PC-9 (cell line): ENCODE measurements around the gene IGF2R. TPM values are rescaled to one million over a fixed set of nuclear protein-coding genes. Genes with fewer than 3 reads are reported as not detected.

ENCODE experiments used
- BruUV-seq: library from RNA; stranded (reverse); fragments of 400-500 nt; replicated peaks from 2 replicates; lab custom pipeline; 2021; lab: Mats Ljungman, UMichigan
- CTCF ChIA-PET: fragments of 300-600 bp; sonication (Branson Sonifier 250); formaldehyde crosslinking; loops from one replicate; lab custom pipeline; 2022; ENCODE audit warnings: antibody characterized with exemption; lab: Charles Lee
- POLR2A ChIA-PET: fragments of 300-600 bp; sonication (Branson Sonifier 250); formaldehyde crosslinking; loops from one replicate; lab custom pipeline; 2022; ENCODE audit warnings: antibody characterized with exemption; ENCODE audit not compliant: unreplicated experiment; lab: Charles Lee
- DNase-seq, 2 experiments: peaks; one replicate each; pipeline versions ENCODE4 v3.0.0 to v3.0.0-alpha.2; 2015 to 2022; ENCODE audit warnings: mixed read lengths in 1 of 2
- H2AFZ ChIP-seq: fragments of 200-600 bp; sonication (generic); 2 replicates; pipeline ENCODE4 v1.8.1; 2017; ENCODE audit warnings: antibody characterized with exemption
- H3F3A ChIP-seq: fragments of 200-600 bp; sonication (generic); 2 replicates; pipeline ENCODE4 v1.8.1; 2017; ENCODE audit warnings: antibody characterized with exemption, mild to moderate bottlenecking, low read depth; ENCODE audit not compliant: insufficient read depth
- H3K27ac ChIP-seq: fragments of 200-600 bp; sonication (generic); 2 replicates; pipeline ENCODE4 v1.6.1; 2016; ENCODE audit warnings: mixed run types
- H3K27me3 ChIP-seq: fragments of 200-600 bp; sonication (generic); 2 replicates; pipeline ENCODE4 v1.6.1; 2016; ENCODE audit warnings: low read depth, mixed run types; ENCODE audit not compliant: insufficient read depth
- H3K36me3 ChIP-seq: fragments of 200-600 bp; sonication (generic); 2 replicates; pipeline ENCODE4 v1.6.1; 2016; ENCODE audit warnings: low read depth, mixed run types
- H3K4me1 ChIP-seq: fragments of 200-600 bp; sonication (generic); replicated peaks from 2 replicates; pipeline ENCODE4 v1.6.1; 2016; ENCODE audit warnings: mixed run types; ENCODE audit not compliant: insufficient read depth
- H3K4me2 ChIP-seq: fragments of 200-600 bp; sonication (generic); 2 replicates; pipeline ENCODE4 v1.6.1; 2017; ENCODE audit warnings: mixed run types
- H3K4me3 ChIP-seq: fragments of 200-600 bp; sonication (generic); 2 replicates; pipeline ENCODE4 v1.6.1; 2016; ENCODE audit warnings: mixed run types
- H3K79me2 ChIP-seq: fragments of 200-600 bp; sonication (generic); 2 replicates; pipeline ENCODE4 v1.6.1; 2017; ENCODE audit warnings: low read depth, mixed run types
- H3K9me2 ChIP-seq: fragments of 200-600 bp; sonication (generic); 2 replicates; pipeline ENCODE4 v1.8.1; 2017; ENCODE audit warnings: mild to moderate bottlenecking; ENCODE audit not compliant: insufficient read depth
- H3K9me3 ChIP-seq: fragments of 200-600 bp; sonication (generic); 2 replicates; pipeline ENCODE4 v1.8.1; 2016; ENCODE audit warnings: low read depth; ENCODE audit not compliant: insufficient read depth
- H4K20me1 ChIP-seq: fragments of 200-600 bp; sonication (generic); 2 replicates; pipeline ENCODE4 v1.8.1; 2017; ENCODE audit not compliant: insufficient read depth
- EZH2 ChIP-seq: fragments of 200-600 bp; sonication (generic); IDR thresholded peaks from 2 replicates; pipeline ENCODE4 v1.8.0; 2017; ENCODE audit warnings: antibody characterized with exemption, low read depth
- intact Hi-C: fragments of 100-400 bp; cut with micrococcal nuclease; formaldehyde crosslinking; loops from one replicate; pipeline ENCODE4 v1.10.0; 2022; ENCODE audit not compliant: unreplicated experiment
- total RNA-seq: library from RNA; stranded (reverse); gene quantifications from 2 replicates; pipeline ENCODE4 v1.2.3, GENCODE V29; 2021
- TF ChIP-seq, protein P1 (sequence below): fragments of 200-600 bp; sonication (generic); conservative IDR thresholded peaks from 2 replicates; pipeline ENCODE4 v1.6.1; 2017; ENCODE audit warnings: mixed run types, antibody characterized with exemption, mild to moderate bottlenecking, moderate library complexity

Gene IGF2R
- total RNA-seq, 1 experiment from 2014 or later = 53.1 TPM

DNA sequence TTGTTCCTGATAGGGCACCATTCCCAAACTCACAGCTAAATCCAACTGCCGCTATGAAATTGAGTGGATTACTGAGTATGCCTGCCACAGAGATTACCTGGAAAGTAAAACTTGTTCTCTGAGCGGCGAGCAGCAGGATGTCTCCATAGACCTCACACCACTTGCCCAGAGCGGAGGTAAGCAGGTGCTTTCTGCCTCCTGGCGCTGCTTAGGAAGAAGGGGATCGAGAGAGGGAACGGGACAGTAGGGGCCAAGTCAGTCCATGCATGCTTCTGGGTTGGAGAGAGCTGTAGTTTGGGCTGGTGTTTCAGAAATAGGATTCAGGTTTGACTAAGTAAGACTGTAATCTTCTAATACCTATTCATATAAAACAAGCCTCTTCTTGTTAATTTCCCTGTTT lies 63.7 kb downstream of the IGF2R start:
- no peak for TF ChIP-seq EZH2
- TF ChIP-seq, protein P1, sequence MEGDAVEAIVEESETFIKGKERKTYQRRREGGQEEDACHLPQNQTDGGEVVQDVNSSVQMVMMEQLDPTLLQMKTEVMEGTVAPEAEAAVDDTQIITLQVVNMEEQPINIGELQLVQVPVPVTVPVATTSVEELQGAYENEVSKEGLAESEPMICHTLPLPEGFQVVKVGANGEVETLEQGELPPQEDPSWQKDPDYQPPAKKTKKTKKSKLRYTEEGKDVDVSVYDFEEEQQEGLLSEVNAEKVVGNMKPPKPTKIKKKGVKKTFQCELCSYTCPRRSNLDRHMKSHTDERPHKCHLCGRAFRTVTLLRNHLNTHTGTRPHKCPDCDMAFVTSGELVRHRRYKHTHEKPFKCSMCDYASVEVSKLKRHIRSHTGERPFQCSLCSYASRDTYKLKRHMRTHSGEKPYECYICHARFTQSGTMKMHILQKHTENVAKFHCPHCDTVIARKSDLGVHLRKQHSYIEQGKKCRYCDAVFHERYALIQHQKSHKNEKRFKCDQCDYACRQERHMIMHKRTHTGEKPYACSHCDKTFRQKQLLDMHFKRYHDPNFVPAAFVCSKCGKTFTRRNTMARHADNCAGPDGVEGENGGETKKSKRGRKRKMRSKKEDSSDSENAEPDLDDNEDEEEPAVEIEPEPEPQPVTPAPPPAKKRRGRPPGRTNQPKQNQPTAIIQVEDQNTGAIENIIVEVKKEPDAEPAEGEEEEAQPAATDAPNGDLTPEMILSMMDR = no peak
- Histone ChIP-seq H3K4me3 (no peak overlapping the region), H3F3A (no peaks in the 10 kb centered on the region), H3K4me1 (no peaks in the 10 kb centered on the region), H2AFZ (no peak overlapping the region), H3K79me2 (no peaks in the 10 kb centered on the region), H3K27ac (no peak overlapping the region), H4K20me1 (no peaks in the 10 kb centered on the region), H3K9me3 (no peaks in the 10 kb centered on the region), H3K27me3 (no peaks in the 10 kb centered on the region), H3K36me3 (peaks cover 2% of the 10 kb centered on the region; the same call in 1 of the 2 replicates), H3K9me2 (no peaks in the 10 kb centered on the region), H3K4me2 (no peak overlapping the region)
- BruUV-seq = no TSS peak
- no peak for DNase-seq
- ChIA-PET POLR2A (no interaction called here), CTCF (no interaction called here)
- intact Hi-C loops = no loop called here

DNA sequence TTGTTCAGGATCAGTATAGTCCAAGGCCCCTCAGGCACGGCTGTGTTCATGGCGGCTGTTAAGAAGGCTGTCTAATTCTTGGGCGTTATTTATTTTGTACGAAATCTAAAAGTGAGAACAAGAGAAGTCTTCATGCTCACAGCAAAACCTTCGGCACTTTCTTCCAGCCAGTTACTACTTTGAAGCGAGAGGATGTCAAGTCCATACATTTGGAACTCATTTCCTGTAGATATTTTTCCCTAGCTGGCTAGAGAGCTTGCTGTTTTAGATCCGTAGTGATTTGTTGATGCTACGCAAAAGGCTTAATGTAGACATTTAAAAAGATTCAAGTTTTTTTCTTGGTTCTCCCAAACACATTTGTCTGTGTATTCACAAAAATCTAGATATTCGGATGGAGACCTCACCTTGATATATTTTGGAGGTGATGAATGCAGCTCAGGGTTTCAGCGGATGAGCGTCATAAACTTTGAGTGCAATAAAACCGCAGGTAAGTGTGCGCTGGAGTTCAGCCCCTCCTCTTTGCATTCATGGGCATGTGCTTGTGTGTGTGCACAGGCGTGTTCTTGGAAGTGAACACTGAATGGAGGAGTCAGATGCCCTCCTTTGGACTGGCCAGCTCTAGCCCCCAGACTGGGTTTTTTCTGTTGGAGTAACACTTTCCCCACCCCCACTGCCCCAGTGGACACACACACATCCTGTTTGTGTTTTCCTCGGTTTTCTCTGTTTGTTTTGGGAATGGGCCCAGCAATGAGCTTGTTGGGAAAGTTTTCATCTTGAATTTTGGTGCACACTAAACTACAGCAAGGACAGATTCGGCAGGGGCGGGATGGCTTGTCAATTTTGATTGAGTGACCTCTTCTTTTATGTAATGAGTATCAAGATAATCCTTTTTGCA lies 65.4 kb downstream of the IGF2R start:
- Histone ChIP-seq H2AFZ (no peak overlapping the region), H4K20me1 (no peaks in the 10 kb centered on the region), H3K27ac (no peak overlapping the region), H3K9me3 (no peaks in the 10 kb centered on the region), H3K36me3 (no peaks in the 10 kb centered on the region), H3K9me2 (no peaks in the 10 kb centered on the region), H3K4me3 (no peak overlapping the region), H3K4me1 (no peaks in the 10 kb centered on the region), H3K4me2 (no peak overlapping the region), H3F3A (no peaks in the 10 kb centered on the region), H3K27me3 (no peaks in the 10 kb centered on the region), H3K79me2 (no peaks in the 10 kb centered on the region)
- no TSS peak for BruUV-seq
- ChIA-PET CTCF (interaction anchor here (0.7 kb wide), 1 partner anchor 421 kb away, joined by 4 read pairs; no protein-coding TSS in a partner anchor), POLR2A (no interaction called here)
- no peak for DNase-seq
- intact Hi-C loops = no loop called here
- TF ChIP-seq EZH2 = no peak
- TF ChIP-seq, protein P1 = no peak

DNA sequence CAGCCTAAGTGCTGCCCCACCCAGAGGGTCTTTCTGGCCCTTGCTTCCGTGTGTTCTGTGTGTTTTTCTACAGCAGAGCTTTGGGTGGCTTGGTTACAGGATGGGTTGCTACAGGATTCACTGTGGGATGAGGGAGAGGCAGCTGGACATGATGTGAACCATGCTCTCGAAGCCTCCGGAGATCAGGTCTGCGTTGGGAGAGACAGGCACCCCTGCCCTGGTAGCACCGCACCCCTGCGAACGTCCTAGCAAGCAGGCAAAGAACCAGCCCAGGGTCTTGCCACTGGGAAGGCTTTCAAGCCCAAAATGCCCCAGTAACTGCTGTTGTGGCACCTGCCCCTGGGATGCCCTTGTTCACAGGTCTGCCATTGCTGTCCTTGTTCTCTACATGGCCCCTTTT lies 66.4 kb downstream of the IGF2R start:
- ChIA-PET POLR2A (no interaction called here), CTCF (interaction anchor here (0.7 kb wide), 1 partner anchor 420 kb away, joined by 4 read pairs; no protein-coding TSS in a partner anchor)
- BruUV-seq = no TSS peak
- no peak for DNase-seq
- Histone ChIP-seq H3K27me3 (no peaks in the 10 kb centered on the region), H3K4me2 (no peak overlapping the region), H3K27ac (no peak overlapping the region), H3F3A (no peaks in the 10 kb centered on the region), H3K4me3 (no peak overlapping the region), H2AFZ (no peak overlapping the region), H3K4me1 (no peaks in the 10 kb centered on the region), H4K20me1 (no peaks in the 10 kb centered on the region), H3K79me2 (no peaks in the 10 kb centered on the region), H3K36me3 (no peaks in the 10 kb centered on the region), H3K9me2 (no peaks in the 10 kb centered on the region), H3K9me3 (no peaks in the 10 kb centered on the region)
- no peak for TF ChIP-seq EZH2
- TF ChIP-seq, protein P1 = no peak
- intact Hi-C loops = loop anchor here (5.0 kb wide), 1 partner anchor 63 kb away; no protein-coding TSS in a partner anchor
